KG1 (cell line): ENCODE data around the gene KRTAP12-1.
"Not testable (repeated sequence)": the region's sequence is repeated elsewhere in the genome, so short reads cannot be mapped to it uniquely, and the experiment has no call there.

Experiments
- DNase-seq: peaks from one replicate; lab custom pipeline; 2025; lab: John Stamatoyannopoulos, UW

The KRTAP12-1 gene

DNA sequence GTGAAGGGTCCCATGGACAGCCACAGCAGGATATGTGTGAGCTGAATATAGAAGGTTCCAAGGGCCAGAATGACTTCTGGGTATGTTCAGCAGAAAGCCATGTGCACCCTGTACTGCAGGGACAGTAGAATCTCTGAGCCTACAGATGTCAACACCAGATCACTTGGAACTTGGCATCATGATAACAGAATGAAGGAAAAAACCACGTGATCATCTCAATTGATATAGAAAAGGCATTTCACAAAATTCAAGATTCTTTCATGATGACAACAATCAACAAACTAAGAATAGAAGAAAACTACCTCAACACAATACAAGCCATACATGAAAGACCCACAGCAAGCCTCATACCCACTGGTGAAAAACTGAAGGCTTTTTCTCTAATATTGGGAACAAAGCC lies 14.4 kb downstream of the KRTAP12-1 start:
- DNase-seq, result no peak

- no peak for DNase-seq
Measured at GRCh38 chr21:44666401-44667320, 15.3 kb downstream of the KRTAP12-1 start, which contains the start of gene KRTAP12-2. Gene KRTAP12-2, minus strand, starts transcription at chr21:44666927. Its CDS starts 41 bp downstream, at chr21:44666886.

DNA sequence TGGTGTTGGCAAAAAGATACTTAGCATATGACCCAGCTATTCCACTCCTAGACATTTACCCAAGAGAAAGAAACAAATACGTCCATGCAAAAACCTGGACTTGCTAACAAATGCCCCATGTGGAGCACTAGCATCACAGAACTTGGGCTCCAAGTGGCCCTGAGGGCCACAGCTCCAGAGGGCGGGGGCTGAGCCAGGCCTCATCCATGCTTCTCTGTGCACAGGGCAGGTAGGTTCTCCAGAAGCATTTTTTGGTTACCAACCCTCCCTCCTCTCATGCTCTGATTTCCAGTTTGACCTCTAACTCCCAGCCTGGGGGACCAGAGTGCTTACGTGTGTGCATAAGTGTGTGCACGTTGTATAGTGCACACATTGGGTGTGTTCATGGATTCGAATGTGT lies 17.3 kb downstream of the KRTAP12-1 start:
- DNase-seq, result no peak

- not testable (repeated sequence) for DNase-seq
Measured at GRCh38 chr21:44661567-44661966, 20.4 kb downstream of the KRTAP12-1 start.

GRCh38 chr21:44658913-44659595 lies 22.9 kb downstream of the KRTAP12-1 start:
- DNase-seq, result no peak

GRCh38 chr21:44658541-44658910 lies 23.4 kb downstream of the KRTAP12-1 start:
- no peak for DNase-seq

GRCh38 chr21:44657635-44658540 lies 24.1 kb downstream of the KRTAP12-1 start, which contains the start of gene KRTAP12-3:
Gene KRTAP12-3, plus strand, starts transcription at chr21:44657932. Its CDS starts 48 bp downstream, at chr21:44657980.
- no peak for DNase-seq

DNA sequence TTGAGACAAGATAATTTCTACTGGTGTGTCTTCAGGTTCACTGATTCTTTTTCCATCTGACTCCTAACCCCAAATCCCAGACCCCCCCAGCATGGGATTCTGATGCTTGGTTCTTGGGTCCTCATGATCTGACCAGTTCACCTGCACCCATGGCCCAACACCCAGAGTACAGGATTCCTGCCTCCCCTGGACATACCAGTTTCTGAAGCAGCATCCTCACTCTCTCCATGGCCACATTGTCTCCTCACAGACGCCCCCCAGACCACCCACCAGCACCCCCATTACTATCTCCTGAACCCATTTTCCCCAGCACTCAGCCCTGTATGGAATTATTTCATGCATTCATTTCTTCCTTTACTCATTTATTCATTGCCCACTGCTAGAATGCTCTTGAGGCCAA lies 25.1 kb downstream of the KRTAP12-1 start:
- no peak for DNase-seq

DNA sequence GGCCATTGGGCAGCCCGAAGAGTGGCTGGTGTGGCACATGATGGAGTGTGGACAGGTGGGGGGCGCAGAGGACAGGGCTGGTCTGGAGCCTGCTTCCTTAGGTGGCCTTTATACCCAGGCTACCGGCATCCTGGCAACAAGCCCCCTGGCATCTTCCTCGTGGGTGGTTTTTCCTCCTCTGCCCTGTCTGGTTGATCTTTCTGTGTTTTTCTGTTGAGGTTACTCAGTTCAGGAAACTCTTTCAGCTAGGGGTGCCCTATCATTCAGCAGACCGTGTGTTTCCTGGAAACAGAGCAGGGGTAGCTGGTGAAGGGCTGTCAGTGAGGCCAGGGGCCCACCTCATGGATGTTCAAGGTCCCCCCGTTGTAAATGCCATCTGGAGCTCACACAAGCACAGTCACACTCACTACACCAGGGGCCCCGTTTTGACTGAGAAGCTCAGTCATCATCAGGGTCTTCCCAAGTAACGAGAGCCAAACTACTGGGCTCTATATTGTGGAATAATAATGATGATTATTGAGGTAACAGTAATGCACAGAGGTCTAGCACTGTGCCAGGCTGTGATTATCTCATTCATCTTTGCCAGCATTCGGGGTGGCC lies 27.3 kb downstream of the KRTAP12-1 start, which contains the start of gene KRTAP12-4:
Gene KRTAP12-4, minus strand, starts transcription at position 84 of the 600 bp plus-strand sequence. Its CDS starts 45 bp downstream, at position 39.
- no peak for DNase-seq

GRCh38 chr21:44653656-44654575 lies 28.0 kb downstream of the KRTAP12-1 start:
- no peak for DNase-seq

DNA sequence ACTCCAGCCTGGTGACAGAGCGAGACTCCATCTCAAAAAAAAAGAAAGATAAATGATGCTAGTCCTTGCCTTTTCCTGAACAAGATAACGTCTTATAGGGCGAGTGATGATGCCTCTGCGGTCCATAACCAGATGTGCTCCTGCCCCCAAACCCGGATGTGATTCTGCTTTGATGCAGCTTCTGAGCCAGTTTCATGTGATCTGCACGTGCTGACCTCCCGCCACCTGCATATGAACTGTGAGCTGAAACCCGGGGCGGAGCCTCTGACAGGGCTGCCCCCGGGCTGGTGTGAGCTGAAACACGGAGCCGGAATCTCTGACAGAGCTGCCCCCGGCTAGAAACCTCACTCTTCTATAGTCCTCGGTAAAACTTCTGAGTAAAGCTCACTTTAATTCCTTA lies 28.8 kb downstream of the KRTAP12-1 start:
- no peak for DNase-seq

DNA sequence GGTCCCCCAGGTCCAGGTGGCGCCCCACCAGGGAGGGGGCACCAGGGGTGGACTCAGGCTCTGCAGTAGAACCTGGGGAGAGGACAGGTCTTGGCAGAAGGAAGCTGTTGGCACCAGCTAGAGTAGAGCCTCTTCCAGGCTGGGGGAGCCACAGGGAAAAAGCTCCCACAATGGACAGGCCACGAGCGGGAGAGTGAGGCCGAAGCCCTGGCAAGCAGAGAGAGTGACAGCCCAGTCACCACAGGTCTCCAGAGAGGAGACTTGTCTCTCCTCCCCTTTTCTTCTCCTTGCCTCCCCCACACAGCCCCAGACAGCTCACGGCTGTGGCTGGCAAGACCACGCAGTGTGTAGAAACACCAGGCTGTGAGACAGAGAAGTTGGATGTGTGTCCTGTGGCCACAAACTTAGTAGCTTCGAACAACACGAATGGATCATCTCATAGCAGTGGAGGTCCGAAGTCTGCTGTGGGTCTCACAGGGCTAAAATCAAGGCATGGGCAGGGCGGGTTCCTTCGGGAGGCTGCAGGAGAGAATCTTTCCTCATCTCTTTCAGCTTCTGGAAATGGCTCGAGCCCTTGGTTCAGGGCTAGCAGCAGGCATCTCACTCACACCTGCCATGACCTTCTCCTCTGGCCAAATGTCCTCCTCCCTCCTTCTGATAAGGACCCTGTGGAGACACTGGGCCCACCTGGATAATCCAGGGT lies 30.8 kb downstream of the KRTAP12-1 start:
- no peak for DNase-seq

GRCh38 chr21:44650265-44650972 lies 31.5 kb downstream of the KRTAP12-1 start:
- no peak for DNase-seq

- DNase-seq, result no peak
Measured at GRCh38 chr21:44649521-44650100, 32.4 kb downstream of the KRTAP12-1 start.

DNA sequence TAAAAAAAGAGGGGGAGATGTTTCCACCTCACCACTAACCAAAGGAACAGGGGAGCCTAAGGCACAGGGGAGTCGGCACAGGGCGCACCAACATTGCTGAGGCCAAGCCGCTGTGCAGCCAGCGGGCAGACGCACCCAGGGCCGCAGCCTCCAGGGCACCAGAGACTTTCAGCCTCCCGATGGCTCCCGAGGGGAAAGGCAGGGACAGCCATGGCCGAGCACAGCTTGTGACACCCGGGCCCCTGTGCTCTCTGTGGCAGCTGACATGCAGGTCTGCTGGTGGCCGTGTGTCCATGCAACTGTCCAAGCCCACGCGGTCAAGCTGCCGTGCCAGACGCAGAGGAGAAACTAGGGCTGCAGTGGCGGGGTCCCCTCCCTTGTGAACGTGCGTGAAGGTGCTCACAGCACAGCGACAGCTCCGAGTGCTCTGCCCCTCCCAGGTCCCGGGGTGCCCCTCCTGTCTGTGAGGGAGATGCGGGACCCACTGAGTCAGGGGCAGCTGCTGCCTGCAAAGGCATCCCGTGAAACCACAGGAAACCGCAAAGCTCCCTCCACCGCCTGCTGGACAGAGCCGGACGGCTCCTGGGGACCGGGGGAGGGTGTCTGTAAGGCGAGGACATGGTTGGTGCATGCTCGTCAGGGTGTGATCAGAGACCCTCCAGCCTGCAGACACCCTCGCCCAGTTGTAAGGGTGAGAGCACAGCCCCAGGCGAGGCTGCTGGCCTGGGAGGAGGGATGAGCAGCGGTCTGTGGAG lies 33.2 kb downstream of the KRTAP12-1 start:
- no peak for DNase-seq

DNA sequence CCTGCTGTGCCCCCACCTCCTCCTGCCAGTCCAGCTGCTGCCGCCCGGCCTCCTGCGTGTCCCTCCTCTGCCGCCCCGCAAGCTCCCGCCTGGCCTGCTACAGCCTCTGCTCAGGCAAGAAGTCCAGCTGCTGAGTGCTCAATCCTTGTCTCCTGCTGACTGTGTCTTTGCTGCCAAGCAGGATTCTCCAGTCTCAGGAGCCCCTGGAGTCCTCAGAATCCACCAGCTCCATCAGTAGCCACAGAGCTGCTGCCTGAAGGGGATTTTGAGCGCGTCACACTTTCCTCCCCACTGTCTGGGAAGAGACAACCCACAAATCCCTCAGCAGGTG lies 34.8 kb downstream of the KRTAP12-1 start:
- no peak for DNase-seq

- not testable (repeated sequence) for DNase-seq
Measured at GRCh38 chr21:44646366-44647221, 35.4 kb downstream of the KRTAP12-1 start, which contains the start of gene KRTAP10-11. Gene KRTAP10-11, plus strand, starts transcription at chr21:44646414. Its CDS starts 45 bp downstream, at chr21:44646459.
